HG03108 (cell line): Measurements from ENCODE around the gene AXL.
"Not testable (repeated sequence)": the region's sequence is repeated elsewhere in the genome, so short reads cannot be mapped to it uniquely, and the experiment has no call there.

Experiments used
- ATAC-seq: cut with Tn5 transposase; IDR thresholded peaks from one replicate; pipeline ENCODE4 v1.9.1; 2021; ENCODE audit warnings: moderate library complexity; ENCODE audit not compliant: unreplicated experiment

The AXL gene

GRCh38 chr19:41218615-41219507 lies at the start of gene AXL:
Gene AXL, plus strand, starts transcription at chr19:41219223. Its CDS starts 170 bp downstream, at chr19:41219393.
- ATAC-seq = no peak

- ATAC-seq = no peak
These were observed 46.5 kb upstream of the AXL start for GRCh38 chr19:41172297-41173164.

- no peak for ATAC-seq
These were observed 44.6 kb upstream of the AXL start for GRCh38 chr19:41174297-41174928.

- no peak for ATAC-seq
These were observed 42.9 kb upstream of the AXL start for GRCh38 chr19:41175801-41176777.

- ATAC-seq = not testable (repeated sequence)
These were observed 38.9 kb upstream of the AXL start for GRCh38 chr19:41180173-41180572.

GRCh38 chr19:41186971-41187883 lies 31.8 kb upstream of the AXL start:
- no peak for ATAC-seq

GRCh38 chr19:41187884-41188279 lies 31.1 kb upstream of the AXL start:
- no peak for ATAC-seq

GRCh38 chr19:41189425-41190065 lies 29.5 kb upstream of the AXL start:
- ATAC-seq = no peak

GRCh38 chr19:41192574-41193429 lies 26.2 kb upstream of the AXL start, which contains the start of gene CYP2S1:
Gene CYP2S1, plus strand, starts transcription at chr19:41193219. Its CDS starts 46 bp downstream, at chr19:41193265.
- ATAC-seq = no peak

- ATAC-seq = no peak
These were observed 25.4 kb upstream of the AXL start for GRCh38 chr19:41193430-41194156.

GRCh38 chr19:41194157-41194552 lies 24.9 kb upstream of the AXL start:
- no peak for ATAC-seq

GRCh38 chr19:41195675-41196497 lies 23.1 kb upstream of the AXL start:
- no peak for ATAC-seq

GRCh38 chr19:41198559-41198958 lies 20.5 kb upstream of the AXL start:
- no peak for ATAC-seq

- no peak for ATAC-seq
These were observed 15.7 kb upstream of the AXL start for GRCh38 chr19:41203371-41203770.

- not testable (repeated sequence) for ATAC-seq
These were observed 14.7 kb upstream of the AXL start for GRCh38 chr19:41204338-41204737.

- no peak for ATAC-seq
These were observed 13.0 kb upstream of the AXL start for GRCh38 chr19:41205995-41206394.
